ENCODE results near the gene FA2H. TPM values are rescaled to one million over a fixed set of nuclear protein-coding genes. Genes with fewer than 3 reads are reported as not detected.

The FA2H gene
- total RNA-seq, 1 donor from 2014 or later: not detected

GRCh38 chr16:74667255-74667700 lies 107.3 kb downstream of the FA2H start:
- TF ChIP-seq CTCF (IDR thresholded peaks at IDR 0.05): no peak
- Mint-ChIP-seq H3K4me3 (ENCODE audit: unreplicated experiment) (peak overlapping the region; percentile 96), H3K4me1 (ENCODE audit: unreplicated experiment) (peaks cover 11% of the 10 kb centered on the region), H3K27ac (ENCODE audit: unreplicated experiment) (peak overlapping the region; percentile 93), H3K36me3 (ENCODE audit: unreplicated experiment) (peaks cover 12% of the 10 kb centered on the region), H3K9me3 (ENCODE audit: unreplicated experiment) (peaks cover 11% of the 10 kb centered on the region), H3K27me3 (ENCODE audit: unreplicated experiment) (peaks cover 1% of the 10 kb centered on the region)
- no peak for DNase-seq (ENCODE audit: extremely low spot score, unreplicated experiment)

GRCh38 chr16:74666425-74667254 lies 108.0 kb downstream of the FA2H start, which contains the start of gene RFWD3:
Gene RFWD3 (minus strand): TSS chr16:74666877. CDS start chr16:74661449, 5,428 bp downstream.
- no peak for TF ChIP-seq CTCF (IDR thresholded peaks at IDR 0.05)
- H3K36me3 Mint-ChIP-seq (ENCODE audit: unreplicated experiment): peaks cover 12% of the 10 kb centered on the region
- H3K4me3 Mint-ChIP-seq (ENCODE audit: unreplicated experiment): peak within 1 kb of the TSS; percentile 96
- peak within 1 kb of the TSS; percentile 93 for H3K27ac Mint-ChIP-seq (ENCODE audit: unreplicated experiment)
- peaks cover 11% of the 10 kb centered on the region for H3K4me1 Mint-ChIP-seq (ENCODE audit: unreplicated experiment)
- no peaks in the 10 kb centered on the region for H3K27me3 Mint-ChIP-seq (ENCODE audit: unreplicated experiment)
- H3K9me3 Mint-ChIP-seq (ENCODE audit: unreplicated experiment): peaks cover 11% of the 10 kb centered on the region
- DNase-seq (ENCODE audit: extremely low spot score, unreplicated experiment): peak; percentile 98

GRCh38 chr16:74666010-74666421 lies 108.6 kb downstream of the FA2H start:
- peaks cover 14% of the 10 kb centered on the region for H3K36me3 Mint-ChIP-seq (ENCODE audit: unreplicated experiment)
- peaks cover 11% of the 10 kb centered on the region for H3K4me1 Mint-ChIP-seq (ENCODE audit: unreplicated experiment)
- DNase-seq (ENCODE audit: extremely low spot score, unreplicated experiment): no peak
- peaks cover 11% of the 10 kb centered on the region for H3K9me3 Mint-ChIP-seq (ENCODE audit: unreplicated experiment)
- H3K27ac Mint-ChIP-seq (ENCODE audit: unreplicated experiment): peak overlapping the region; percentile 7
- no peak for TF ChIP-seq CTCF (IDR thresholded peaks at IDR 0.05)
- H3K4me3 Mint-ChIP-seq (ENCODE audit: unreplicated experiment): peak overlapping the region; percentile 96
- no peaks in the 10 kb centered on the region for H3K27me3 Mint-ChIP-seq (ENCODE audit: unreplicated experiment)

Other genes starting within 250 kb of the FA2H start
- gene GLG1, start 167.7 kb downstream of the FA2H start, total RNA-seq: 241 and 255 TPM in 2 replicates
- gene RFWD3, start 107.9 kb downstream of the FA2H start, total RNA-seq: 30.7 and 31.8 TPM in 2 replicates
- gene MLKL, start 74.0 kb downstream of the FA2H start, total RNA-seq: 0.50 and 1.3 TPM in 2 replicates
- gene WDR59, start 210.3 kb upstream of the FA2H start, total RNA-seq: 58.8 and 63.3 TPM in 2 replicates
- 30.9 and 32.1 TPM in 2 replicates for gene ZNRF1, start 224.2 kb upstream of the FA2H start, total RNA-seq

Data from osteocyte (in vitro differentiated cells).